K562 (cell line): ENCODE results near the gene IRF1. TPM values are rescaled to one million over a fixed set of nuclear protein-coding genes. Genes with fewer than 3 reads are reported as not detected.

ENCODE experiments used
- ATAC-seq: fragments of 200-7000 bp; cut with Tn5 transposase; 3 replicates; pipeline ENCODE4 v1.9.1; 2020; ENCODE audit warnings: moderate library complexity
- BruUV-seq: library from RNA; stranded (reverse); fragments of 400-500 nt; replicated peaks from 2 replicates; lab custom pipeline; 2021; lab: Mats Ljungman, UMichigan
- CTCF ChIA-PET: fragments of 300-600 bp; formaldehyde crosslinking; extraction: SDS; loops from one replicate; lab custom pipeline; 2021; ENCODE audit warnings: low intra/inter-chr PET ratio; lab: Yijun Ruan, JAX
- POLR2A ChIA-PET: fragments of 300-600, 350-650 bp; sonication (Branson Sonifier 250); formaldehyde crosslinking; extraction: SDS; loops from one replicate; lab custom pipeline; 2021; ENCODE audit warnings: antibody characterized with exemption, inconsistent platforms; lab: Yijun Ruan, JAX
- DNase-seq, 4 experiments: peaks; one replicate each; pipeline versions ENCODE4 v3.0.0 to v3.0.0-alpha.2; 2011 to 2018; ENCODE audit warnings: low spot score in 3 of 4, mixed read lengths in 3 of 4; ENCODE audit errors: extremely low read depth in 1 of 4
- FAIRE-seq: peaks from 2 replicates; lab custom pipeline; 2011; peaks lifted over from hg19 to GRCh38; lab: Jason Lieb, UNC
- H2AFZ ChIP-seq: 2 replicates; pipeline ENCODE4 v1.6.0; 2011; ENCODE audit warnings: low read depth, low read length, control low read depth, inconsistent platforms
- H3K27ac ChIP-seq: fragments of 200-600 bp; 3 replicates; pipeline ENCODE4 v1.8.0; 2011; ENCODE audit warnings: low read depth, mild to moderate bottlenecking, control low read depth, inconsistent platforms, low read length, moderate library complexity, mixed read lengths; ENCODE audit errors: extremely low read depth
- H3K27me3 ChIP-seq, 2 experiments: fragments of 300-600 bp in 1 of 2; 2 replicates in 1 of 2; 3 replicates in 1 of 2; pipeline versions ENCODE4 v1.6.0 to v1.8.0; 2011; ENCODE audit warnings: inconsistent platforms in 2 of 2, low read length in 2 of 2, mild to moderate bottlenecking in 1 of 2, mixed read lengths in 1 of 2, moderate library complexity in 1 of 2; ENCODE audit not compliant: control insufficient read depth in 2 of 2, insufficient read depth in 2 of 2
- H3K36me3 ChIP-seq: fragments of 300-600 bp; 3 replicates; pipeline ENCODE4 v1.8.0; 2011; ENCODE audit warnings: mild to moderate bottlenecking, low read length, inconsistent platforms; ENCODE audit not compliant: control insufficient read depth, insufficient read depth
- H3K4me1 ChIP-seq, 2 experiments: fragments of 200-600 bp in 1 of 2; replicated peaks in 1 of 2; 2 replicates in 1 of 2; 3 replicates in 1 of 2; pipeline versions ENCODE4 v1.5.1 to v1.8.0; 2011; ENCODE audit warnings: inconsistent platforms in 2 of 2, low read length in 2 of 2, mild to moderate bottlenecking in 1 of 2, mixed read lengths in 1 of 2, moderate library complexity in 1 of 2; ENCODE audit not compliant: control insufficient read depth in 2 of 2, insufficient read depth in 2 of 2
- H3K4me2 ChIP-seq: 2 replicates; pipeline ENCODE4 v1.6.1; 2011; ENCODE audit warnings: low read length, control low read depth, inconsistent platforms, mixed read lengths; ENCODE audit not compliant: insufficient read depth
- H3K4me3 ChIP-seq: fragments of 200-600 bp; sonication (generic), shearing (Covaris generic); 2 replicates; pipeline ENCODE4 v1.5.1; 2016; ENCODE audit warnings: control low read depth, inconsistent platforms
- H3K79me2 ChIP-seq: fragments of 200-600 bp; 3 replicates; pipeline ENCODE4 v1.8.0; 2011; ENCODE audit warnings: low read length, inconsistent platforms; ENCODE audit not compliant: control insufficient read depth, insufficient read depth
- H3K9ac ChIP-seq, 2 experiments: 2 replicates each; pipeline versions ENCODE4 v1.6.0 to v1.6.1; 2011; ENCODE audit warnings: low read depth in 2 of 2, low read length in 2 of 2, control low read depth in 1 of 2, inconsistent platforms in 1 of 2, mild to moderate bottlenecking in 1 of 2, mixed read lengths in 1 of 2; ENCODE audit not compliant: insufficient read depth in 1 of 2
- H3K9me1 ChIP-seq: one replicate; pipeline ENCODE4 v1.6.0; 2011; ENCODE audit warnings: inconsistent platforms, mild to moderate bottlenecking, low read length, moderate library complexity; ENCODE audit not compliant: control insufficient read depth, insufficient read depth
- H3K9me3 ChIP-seq: replicated peaks from 2 replicates; pipeline ENCODE4 v1.5.1; 2011; ENCODE audit warnings: low read depth, low read length, inconsistent platforms; ENCODE audit not compliant: control insufficient read depth, insufficient read depth
- H4K20me1 ChIP-seq: replicated peaks from 2 replicates; pipeline ENCODE4 v1.6.1; 2011; ENCODE audit warnings: low read length, inconsistent platforms, mixed read lengths; ENCODE audit not compliant: control insufficient read depth, insufficient read depth
- FOXK1 ChIP-seq: sonication (generic); formaldehyde crosslinking; IDR thresholded peaks from 2 replicates; pipeline ENCODE4 v1.8.0; 2022; ENCODE audit warnings: missing genetic modification reagents, mild to moderate bottlenecking, borderline replicate concordance
- TAF7 ChIP-seq: fragments of 450-650 bp; IDR thresholded peaks from 2 replicates; pipeline ENCODE4 v1.6.1; 2016; ENCODE audit warnings: missing genetic modification characterization, missing compliant biosample characterization
- ZFP30 ChIP-seq: fragments of 250-450 bp; sonication (Bioruptor Pico); IDR thresholded peaks from 2 replicates; pipeline ENCODE4 v1.8.0; 2022; ENCODE audit warnings: moderate library complexity, mild to moderate bottlenecking, inconsistent platforms, borderline replicate concordance
- ZNF444 ChIP-seq: fragments of 250-450 bp; sonication (Bioruptor Pico); IDR thresholded peaks from 2 replicates; pipeline ENCODE4 v1.4.0; 2020; ENCODE audit warnings: mild to moderate bottlenecking, moderate library complexity
- ZNF57 ChIP-seq: fragments of 450-650 bp; formaldehyde crosslinking; IDR thresholded peaks from 2 replicates; pipeline ENCODE4 v1.4.0; 2020; ENCODE audit warnings: mild to moderate bottlenecking, moderate library complexity
- WGBS: fragments of 100-300 bp; shearing (Covaris generic); methylation state at CpG from one replicate; pipeline ENCODE4 v1.1.6; 2016; ENCODE audit warnings: low coverage, mixed read lengths; ENCODE audit not compliant: insufficient coverage; ENCODE audit errors: missing lambda C conversion rate; 5-methylcytosine and 5-hydroxymethylcytosine counted together
- in situ Hi-C: fragments of 300-500 bp; cut with MboI; formaldehyde crosslinking; loops from 4 replicates; pipeline ENCODE4 v1.15.0; 2018; ENCODE audit warnings: inconsistent platforms, mixed read lengths
- intact Hi-C: fragments of 100-400 bp; cut with micrococcal nuclease; formaldehyde crosslinking; loops from 2 replicates; pipeline ENCODE4 v1.14.2; 2022
- polyA plus RNA-seq, 8 experiments: library from polyadenylated mRNA; depleted of rRNA in 4 of 8; stranded (reverse) in 5 of 8; unstranded in 3 of 8; fragments of >200 nt; fragmentation: Nextera tagmentation in 2 of 8; fragmentation: Illumina TruSeq in 1 of 8; extraction: Ambion mirVana in 2 of 8; extraction: Trizol in 1 of 8; gene quantifications; 2 replicates each; pipeline versions ENCODE4 v1.2.1 to v1.2.3, GENCODE V29; 2011 to 2014; ENCODE audit warnings: inconsistent platforms in 1 of 8, missing spikeins in 1 of 8
- total RNA-seq, 7 experiments: library from RNA; depleted of rRNA in 6 of 7; stranded (reverse); fragments of >200 nt in 6 of 7; fragmentation: Illumina TruSeq in 2 of 7; extraction: Trizol in 2 of 7; gene quantifications; 2 replicates each; pipeline versions ENCODE4 v1.2.1 to v1.2.3, GENCODE V29; 2011 to 2021; ENCODE audit warnings: low replicate concordance in 1 of 7

Gene IRF1
- total and polyA plus RNA-seq, 9 of the 15 experiments (the other 6 are each of a cell fraction or from before 2014, with no cell fraction given) = 1.1 to 12.3 (median 5.9) TPM

- no peaks in the 10 kb centered on the region for H4K20me1 ChIP-seq
- FAIRE-seq = no peak
- TF ChIP-seq ZNF444 (CRISPR knock-in tag) = no peak
- TF ChIP-seq ZNF57 (CRISPR knock-in tag) = no peak
- no peak for TF ChIP-seq TAF7 (tag)
- TF ChIP-seq FOXK1 = no peak
- TF ChIP-seq ZFP30 (CRISPR knock-in tag) = no peak
- no peaks in the 10 kb centered on the region for H3K36me3 ChIP-seq
- ChIA-PET POLR2A (interaction anchor here (0.6 kb wide), 1 partner anchor 445 kb away, joined by 3 read pairs; no protein-coding TSS in a partner anchor), CTCF (interaction anchor here (2.9 to 3.5 kb wide), 2 partner anchors 117 to 438 kb away, joined by 20 to 79 read pairs; no protein-coding TSS in a partner anchor)
- 29% methylated on average over 4 of the region's 4 CpGs for WGBS
- no peaks in the 10 kb centered on the region for H3K9me3 ChIP-seq
- H2AFZ ChIP-seq = no peak overlapping the region
- no peaks in the 10 kb centered on the region for H3K9me1 ChIP-seq
- in situ Hi-C loops = no loop called here
- H3K79me2 ChIP-seq = no peaks in the 10 kb centered on the region
- H3K27me3 ChIP-seq = no peaks in the 10 kb centered on the region
- H3K4me2 ChIP-seq = no peak overlapping the region
- no peak overlapping the region for H3K27ac ChIP-seq
- H3K4me1 ChIP-seq = peaks cover 16 to 23% of the 10 kb centered on the region in 2 experiments; a peak in 4 of 5 replicates
- no TSS peak for BruUV-seq
- DNase-seq = no peak
- H3K9ac ChIP-seq = no peak overlapping the region
- intact Hi-C loops = no loop called here
- ATAC-seq = no peak
- no peak overlapping the region for H3K4me3 ChIP-seq
These were observed 12.7 kb upstream of the IRF1 start for GRCh38 chr5:132503244-132503643.
